WTC11 (cell line): ENCODE results near the gene PPM1L. TPM values are rescaled to one million over a fixed set of nuclear protein-coding genes. Genes with fewer than 3 reads are reported as not detected.

Source experiments
- ATAC-seq: fragments of 200-7000 bp; cut with Tn5 transposase; 2 replicates; pipeline ENCODE4 v1.10.0; 2021; ENCODE audit warnings: mild to moderate bottlenecking, moderate library complexity
- CTCF ChIA-PET: fragments of 300-600 bp; sonication (Branson Sonifier 250); formaldehyde crosslinking; loops from one replicate; lab custom pipeline; 2021; ENCODE audit warnings: antibody characterized with exemption; lab: Charles Lee
- POLR2A ChIA-PET: fragments of 350-600 bp; sonication (Branson Sonifier 250); formaldehyde crosslinking; loops from one replicate; lab custom pipeline; 2021; ENCODE audit warnings: antibody characterized with exemption; lab: Charles Lee
- DNase-seq: peaks from one replicate; pipeline ENCODE4 v3.0.0; 2021; ENCODE audit warnings: low spot score
- H3K27ac Mint-ChIP-seq: 2 replicates; pipeline ENCODE4 v1.8.0; 2021; ENCODE audit warnings: mixed read lengths
- H3K27me3 Mint-ChIP-seq: 2 replicates; pipeline ENCODE4 v1.8.0; 2021; ENCODE audit warnings: low read depth, mild to moderate bottlenecking, moderate library complexity, mixed read lengths
- H3K36me3 Mint-ChIP-seq: 2 replicates; pipeline ENCODE4 v1.8.0; 2021; ENCODE audit warnings: mixed read lengths
- H3K4me1 Mint-ChIP-seq: 2 replicates; pipeline ENCODE4 v1.8.0; 2022; ENCODE audit warnings: mixed read lengths
- H3K4me3 Mint-ChIP-seq: 2 replicates; pipeline ENCODE4 v1.8.0; 2021; ENCODE audit warnings: mild to moderate bottlenecking, moderate library complexity, mixed read lengths
- H3K9me3 Mint-ChIP-seq: 2 replicates; pipeline ENCODE4 v1.8.0; 2021; ENCODE audit warnings: mixed read lengths
- CBFB ChIP-seq: sonication (generic); formaldehyde crosslinking; IDR thresholded peaks from 2 replicates; pipeline ENCODE4 v1.8.1; 2022; ENCODE audit warnings: mild to moderate bottlenecking, low read depth, missing genetic modification reagents
- FOXJ3 ChIP-seq: sonication (generic); formaldehyde crosslinking; IDR thresholded peaks from 2 replicates; pipeline ENCODE4 v1.9.0; 2021; ENCODE audit warnings: missing genetic modification reagents, mild to moderate bottlenecking, borderline replicate concordance
- HMGA2 ChIP-seq: fragments of 250-450 bp; sonication (Bioruptor Pico); IDR thresholded peaks from 2 replicates; pipeline ENCODE4 v1.4.0; 2021; ENCODE audit warnings: mild to moderate bottlenecking, moderate library complexity
- IRF2 ChIP-seq: sonication (generic); formaldehyde crosslinking; IDR thresholded peaks from 2 replicates; pipeline ENCODE4 v1.8.0; 2022; ENCODE audit warnings: low read depth, missing genetic modification reagents, borderline replicate concordance
- MXD4 ChIP-seq: fragments of 250-450 bp; sonication (Bioruptor Pico); IDR thresholded peaks from 2 replicates; pipeline ENCODE4 v1.8.0; 2021; ENCODE audit warnings: mild to moderate bottlenecking, moderate library complexity, borderline replicate concordance
- NFATC4 ChIP-seq: fragments of 250-450 bp; sonication (Bioruptor Pico); IDR thresholded peaks from 2 replicates; pipeline ENCODE4 v1.9.0; 2021; ENCODE audit warnings: mild to moderate bottlenecking
- NR1H2 ChIP-seq: sonication (generic); formaldehyde crosslinking; IDR thresholded peaks from 2 replicates; pipeline ENCODE4 v1.9.0; 2021; ENCODE audit warnings: mild to moderate bottlenecking, moderate library complexity, missing genetic modification reagents
- NR3C1 ChIP-seq: sonication (generic); formaldehyde crosslinking; conservative IDR thresholded peaks from 2 replicates; pipeline ENCODE4 v1.8.1; 2023; ENCODE audit warnings: low read depth, mild to moderate bottlenecking, missing genetic modification reagents
- OVOL2 ChIP-seq: fragments of 250-450 bp; sonication (Bioruptor Pico); IDR thresholded peaks from 2 replicates; pipeline ENCODE4 v1.9.0; 2021; ENCODE audit warnings: mild to moderate bottlenecking, borderline replicate concordance
- RORB ChIP-seq: fragments of 250-450 bp; sonication (Bioruptor Pico); IDR thresholded peaks from 2 replicates; pipeline ENCODE4 v1.9.0; 2021; ENCODE audit warnings: mild to moderate bottlenecking
- TCF7 ChIP-seq: sonication (generic); formaldehyde crosslinking; IDR thresholded peaks from 2 replicates; pipeline ENCODE4 v1.8.0; 2022; ENCODE audit warnings: mild to moderate bottlenecking, low read depth, missing genetic modification reagents, moderate library complexity
- ZNF121 ChIP-seq: sonication (generic); formaldehyde crosslinking; IDR thresholded peaks from 2 replicates; pipeline ENCODE4 v1.8.0; 2023; ENCODE audit warnings: missing genetic modification reagents
- ZNF138 ChIP-seq: sonication (generic); formaldehyde crosslinking; conservative IDR thresholded peaks from 2 replicates; pipeline ENCODE4 v1.8.1; 2022; ENCODE audit warnings: mild to moderate bottlenecking, moderate library complexity, missing genetic modification reagents
- ZNF219 ChIP-seq: sonication (generic); formaldehyde crosslinking; IDR thresholded peaks from 2 replicates; pipeline ENCODE4 v1.8.0; 2023; ENCODE audit warnings: missing genetic modification reagents, mild to moderate bottlenecking, borderline replicate concordance
- ZNF396 ChIP-seq: fragments of 250-450 bp; sonication (Bioruptor Pico); IDR thresholded peaks from 2 replicates; pipeline ENCODE4 v1.8.0; 2021; ENCODE audit warnings: mild to moderate bottlenecking, moderate library complexity, borderline replicate concordance
- total RNA-seq: library from RNA; stranded (reverse); gene quantifications from 3 replicates; pipeline ENCODE4 v1.2.3, GENCODE V29; 2021
- TF ChIP-seq, protein P1 (sequence below): sonication (generic); formaldehyde crosslinking; IDR thresholded peaks from 2 replicates; pipeline ENCODE4 v1.8.1; 2022; ENCODE audit warnings: low read depth, missing genetic modification reagents, borderline replicate concordance
- TF ChIP-seq, protein P2 (sequence below): sonication (generic); formaldehyde crosslinking; IDR thresholded peaks from 2 replicates; pipeline ENCODE4 v1.8.0; 2022; ENCODE audit warnings: missing genetic modification reagents
- TF ChIP-seq, protein P3 (sequence below): sonication (generic); formaldehyde crosslinking; IDR thresholded peaks from 2 replicates; pipeline ENCODE4 v1.8.1; 2022; ENCODE audit warnings: low read depth, mild to moderate bottlenecking, moderate library complexity, missing genetic modification reagents, borderline replicate concordance
- TF ChIP-seq, protein P4 (sequence below): sonication (generic); formaldehyde crosslinking; IDR thresholded peaks from 2 replicates; pipeline ENCODE4 v1.8.0; 2022; ENCODE audit warnings: mild to moderate bottlenecking, missing genetic modification reagents
- TF ChIP-seq, protein P5 (sequence below): sonication (generic); formaldehyde crosslinking; IDR thresholded peaks from 2 replicates; pipeline ENCODE4 v1.8.0; 2023; ENCODE audit warnings: missing genetic modification reagents, mild to moderate bottlenecking, borderline replicate concordance

The PPM1L gene
- total RNA-seq, 1 experiment from 2014 or later: 18.1 TPM

DNA sequence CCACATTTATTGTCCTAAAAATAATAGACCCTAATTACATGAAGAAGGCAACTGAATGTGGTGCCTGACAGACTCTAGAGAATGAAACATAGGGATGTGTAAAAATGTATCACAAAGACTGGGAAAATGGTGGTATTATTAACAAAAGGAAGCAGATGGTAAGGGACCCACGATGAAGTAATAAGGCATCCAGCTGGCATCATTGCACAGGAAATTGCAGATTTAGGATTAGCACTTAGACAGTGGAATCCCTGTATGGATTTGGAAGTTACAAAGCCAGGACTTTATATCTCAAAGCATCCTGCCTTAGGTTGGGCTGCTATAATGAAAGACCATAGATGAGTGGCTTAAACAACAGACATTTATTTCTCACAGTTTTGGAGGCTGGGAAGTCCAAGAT is 104.3 kb downstream of the PPM1L start (continued):
- TF ChIP-seq, protein P1, sequence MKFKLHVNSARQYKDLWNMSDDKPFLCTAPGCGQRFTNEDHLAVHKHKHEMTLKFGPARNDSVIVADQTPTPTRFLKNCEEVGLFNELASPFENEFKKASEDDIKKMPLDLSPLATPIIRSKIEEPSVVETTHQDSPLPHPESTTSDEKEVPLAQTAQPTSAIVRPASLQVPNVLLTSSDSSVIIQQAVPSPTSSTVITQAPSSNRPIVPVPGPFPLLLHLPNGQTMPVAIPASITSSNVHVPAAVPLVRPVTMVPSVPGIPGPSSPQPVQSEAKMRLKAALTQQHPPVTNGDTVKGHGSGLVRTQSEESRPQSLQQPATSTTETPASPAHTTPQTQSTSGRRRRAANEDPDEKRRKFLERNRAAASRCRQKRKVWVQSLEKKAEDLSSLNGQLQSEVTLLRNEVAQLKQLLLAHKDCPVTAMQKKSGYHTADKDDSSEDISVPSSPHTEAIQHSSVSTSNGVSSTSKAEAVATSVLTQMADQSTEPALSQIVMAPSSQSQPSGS (CRISPR knock-in tag): no peak

DNA sequence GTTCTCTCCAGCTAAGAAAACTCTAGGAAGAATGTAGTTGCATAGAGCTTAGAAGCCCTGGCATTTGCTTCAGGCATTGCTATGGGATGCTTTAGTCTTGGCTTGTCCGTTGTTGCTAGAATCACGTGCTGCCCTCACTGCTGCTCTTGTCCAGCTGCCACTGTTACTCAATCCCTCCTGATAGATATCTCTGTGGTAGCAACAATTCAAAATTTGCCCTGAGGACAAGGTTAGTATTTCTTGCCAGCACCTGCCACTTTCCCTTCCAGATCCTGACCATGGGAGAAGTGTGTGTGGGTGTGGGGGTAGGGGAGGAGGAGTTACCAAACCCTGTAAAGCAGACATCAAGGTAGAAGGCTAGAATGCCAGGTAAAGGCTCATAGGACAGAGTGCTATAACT is 113.8 kb downstream of the PPM1L start:
- TF ChIP-seq ZNF138 (CRISPR knock-in tag): no peak
- TF ChIP-seq NR1H2: no peak
- no peak for TF ChIP-seq OVOL2 (CRISPR knock-in tag)
- TF ChIP-seq, protein P2, sequence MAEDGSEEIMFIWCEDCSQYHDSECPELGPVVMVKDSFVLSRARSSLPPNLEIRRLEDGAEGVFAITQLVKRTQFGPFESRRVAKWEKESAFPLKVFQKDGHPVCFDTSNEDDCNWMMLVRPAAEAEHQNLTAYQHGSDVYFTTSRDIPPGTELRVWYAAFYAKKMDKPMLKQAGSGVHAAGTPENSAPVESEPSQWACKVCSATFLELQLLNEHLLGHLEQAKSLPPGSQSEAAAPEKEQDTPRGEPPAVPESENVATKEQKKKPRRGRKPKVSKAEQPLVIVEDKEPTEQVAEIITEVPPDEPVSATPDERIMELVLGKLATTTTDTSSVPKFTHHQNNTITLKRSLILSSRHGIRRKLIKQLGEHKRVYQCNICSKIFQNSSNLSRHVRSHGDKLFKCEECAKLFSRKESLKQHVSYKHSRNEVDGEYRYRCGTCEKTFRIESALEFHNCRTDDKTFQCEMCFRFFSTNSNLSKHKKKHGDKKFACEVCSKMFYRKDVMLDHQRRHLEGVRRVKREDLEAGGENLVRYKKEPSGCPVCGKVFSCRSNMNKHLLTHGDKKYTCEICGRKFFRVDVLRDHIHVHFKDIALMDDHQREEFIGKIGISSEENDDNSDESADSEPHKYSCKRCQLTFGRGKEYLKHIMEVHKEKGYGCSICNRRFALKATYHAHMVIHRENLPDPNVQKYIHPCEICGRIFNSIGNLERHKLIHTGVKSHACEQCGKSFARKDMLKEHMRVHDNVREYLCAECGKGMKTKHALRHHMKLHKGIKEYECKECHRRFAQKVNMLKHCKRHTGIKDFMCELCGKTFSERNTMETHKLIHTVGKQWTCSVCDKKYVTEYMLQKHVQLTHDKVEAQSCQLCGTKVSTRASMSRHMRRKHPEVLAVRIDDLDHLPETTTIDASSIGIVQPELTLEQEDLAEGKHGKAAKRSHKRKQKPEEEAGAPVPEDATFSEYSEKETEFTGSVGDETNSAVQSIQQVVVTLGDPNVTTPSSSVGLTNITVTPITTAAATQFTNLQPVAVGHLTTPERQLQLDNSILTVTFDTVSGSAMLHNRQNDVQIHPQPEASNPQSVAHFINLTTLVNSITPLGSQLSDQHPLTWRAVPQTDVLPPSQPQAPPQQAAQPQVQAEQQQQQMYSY (CRISPR knock-in tag): no peak
- TF ChIP-seq ZNF121 (CRISPR knock-in tag): no peak
- TF ChIP-seq, protein P3, sequence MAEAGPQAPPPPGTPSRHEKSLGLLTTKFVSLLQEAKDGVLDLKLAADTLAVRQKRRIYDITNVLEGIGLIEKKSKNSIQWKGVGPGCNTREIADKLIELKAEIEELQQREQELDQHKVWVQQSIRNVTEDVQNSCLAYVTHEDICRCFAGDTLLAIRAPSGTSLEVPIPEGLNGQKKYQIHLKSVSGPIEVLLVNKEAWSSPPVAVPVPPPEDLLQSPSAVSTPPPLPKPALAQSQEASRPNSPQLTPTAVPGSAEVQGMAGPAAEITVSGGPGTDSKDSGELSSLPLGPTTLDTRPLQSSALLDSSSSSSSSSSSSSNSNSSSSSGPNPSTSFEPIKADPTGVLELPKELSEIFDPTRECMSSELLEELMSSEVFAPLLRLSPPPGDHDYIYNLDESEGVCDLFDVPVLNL: no peak
- no peak for TF ChIP-seq NR3C1
- TF ChIP-seq CBFB (CRISPR knock-in tag): no peak
- TF ChIP-seq, protein P4, sequence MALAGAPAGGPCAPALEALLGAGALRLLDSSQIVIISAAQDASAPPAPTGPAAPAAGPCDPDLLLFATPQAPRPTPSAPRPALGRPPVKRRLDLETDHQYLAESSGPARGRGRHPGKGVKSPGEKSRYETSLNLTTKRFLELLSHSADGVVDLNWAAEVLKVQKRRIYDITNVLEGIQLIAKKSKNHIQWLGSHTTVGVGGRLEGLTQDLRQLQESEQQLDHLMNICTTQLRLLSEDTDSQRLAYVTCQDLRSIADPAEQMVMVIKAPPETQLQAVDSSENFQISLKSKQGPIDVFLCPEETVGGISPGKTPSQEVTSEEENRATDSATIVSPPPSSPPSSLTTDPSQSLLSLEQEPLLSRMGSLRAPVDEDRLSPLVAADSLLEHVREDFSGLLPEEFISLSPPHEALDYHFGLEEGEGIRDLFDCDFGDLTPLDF (CRISPR knock-in tag): no peak
- no peak for TF ChIP-seq HMGA2 (CRISPR knock-in tag)
- no peak for TF ChIP-seq IRF2 (CRISPR knock-in tag)
- TF ChIP-seq TCF7 (CRISPR knock-in tag): no peak
- TF ChIP-seq FOXJ3 (CRISPR knock-in tag): no peak
- TF ChIP-seq MXD4: no peak
- no peak for TF ChIP-seq RORB (CRISPR knock-in tag)
- TF ChIP-seq, protein P1 (CRISPR knock-in tag): no peak
- TF ChIP-seq ZNF219 (CRISPR knock-in tag): no peak
- no peak for TF ChIP-seq NFATC4 (CRISPR knock-in tag)
- TF ChIP-seq, protein P5, sequence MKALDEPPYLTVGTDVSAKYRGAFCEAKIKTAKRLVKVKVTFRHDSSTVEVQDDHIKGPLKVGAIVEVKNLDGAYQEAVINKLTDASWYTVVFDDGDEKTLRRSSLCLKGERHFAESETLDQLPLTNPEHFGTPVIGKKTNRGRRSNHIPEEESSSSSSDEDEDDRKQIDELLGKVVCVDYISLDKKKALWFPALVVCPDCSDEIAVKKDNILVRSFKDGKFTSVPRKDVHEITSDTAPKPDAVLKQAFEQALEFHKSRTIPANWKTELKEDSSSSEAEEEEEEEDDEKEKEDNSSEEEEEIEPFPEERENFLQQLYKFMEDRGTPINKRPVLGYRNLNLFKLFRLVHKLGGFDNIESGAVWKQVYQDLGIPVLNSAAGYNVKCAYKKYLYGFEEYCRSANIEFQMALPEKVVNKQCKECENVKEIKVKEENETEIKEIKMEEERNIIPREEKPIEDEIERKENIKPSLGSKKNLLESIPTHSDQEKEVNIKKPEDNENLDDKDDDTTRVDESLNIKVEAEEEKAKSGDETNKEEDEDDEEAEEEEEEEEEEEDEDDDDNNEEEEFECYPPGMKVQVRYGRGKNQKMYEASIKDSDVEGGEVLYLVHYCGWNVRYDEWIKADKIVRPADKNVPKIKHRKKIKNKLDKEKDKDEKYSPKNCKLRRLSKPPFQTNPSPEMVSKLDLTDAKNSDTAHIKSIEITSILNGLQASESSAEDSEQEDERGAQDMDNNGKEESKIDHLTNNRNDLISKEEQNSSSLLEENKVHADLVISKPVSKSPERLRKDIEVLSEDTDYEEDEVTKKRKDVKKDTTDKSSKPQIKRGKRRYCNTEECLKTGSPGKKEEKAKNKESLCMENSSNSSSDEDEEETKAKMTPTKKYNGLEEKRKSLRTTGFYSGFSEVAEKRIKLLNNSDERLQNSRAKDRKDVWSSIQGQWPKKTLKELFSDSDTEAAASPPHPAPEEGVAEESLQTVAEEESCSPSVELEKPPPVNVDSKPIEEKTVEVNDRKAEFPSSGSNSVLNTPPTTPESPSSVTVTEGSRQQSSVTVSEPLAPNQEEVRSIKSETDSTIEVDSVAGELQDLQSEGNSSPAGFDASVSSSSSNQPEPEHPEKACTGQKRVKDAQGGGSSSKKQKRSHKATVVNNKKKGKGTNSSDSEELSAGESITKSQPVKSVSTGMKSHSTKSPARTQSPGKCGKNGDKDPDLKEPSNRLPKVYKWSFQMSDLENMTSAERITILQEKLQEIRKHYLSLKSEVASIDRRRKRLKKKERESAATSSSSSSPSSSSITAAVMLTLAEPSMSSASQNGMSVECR: no peak
- no peak for TF ChIP-seq ZNF396 (CRISPR knock-in tag)
- peaks cover 21% of the 10 kb centered on the region for H3K4me1 Mint-ChIP-seq
- DNase-seq: no peak
- POLR2A ChIA-PET: no interaction called here
- peak; percentile 59 for ATAC-seq
- H3K9me3 Mint-ChIP-seq: no peaks in the 10 kb centered on the region
- H3K27me3 Mint-ChIP-seq: no peaks in the 10 kb centered on the region
- peak overlapping the region; percentile 79; the same call in 1 of the 2 replicates for H3K27ac Mint-ChIP-seq
- H3K4me3 Mint-ChIP-seq: no peak overlapping the region
- no peaks in the 10 kb centered on the region for H3K36me3 Mint-ChIP-seq
- CTCF ChIA-PET: no interaction called here
